ENCODE data around the gene ZNF564. TPM values are rescaled to one million over a fixed set of nuclear protein-coding genes. Genes with fewer than 3 reads are reported as not detected.
"Not testable (repeated sequence)": the region's sequence is repeated elsewhere in the genome, so short reads cannot be mapped to it uniquely, and the experiment has no call there.

ZNF564 gene
- total and polyA plus RNA-seq, 10 of the 15 experiments (the other 5 are each of a cell fraction or from before 2014, with no cell fraction given): 1.5 to 8.9 (median 5.4) TPM

- TF ChIP-seq, protein P1, sequence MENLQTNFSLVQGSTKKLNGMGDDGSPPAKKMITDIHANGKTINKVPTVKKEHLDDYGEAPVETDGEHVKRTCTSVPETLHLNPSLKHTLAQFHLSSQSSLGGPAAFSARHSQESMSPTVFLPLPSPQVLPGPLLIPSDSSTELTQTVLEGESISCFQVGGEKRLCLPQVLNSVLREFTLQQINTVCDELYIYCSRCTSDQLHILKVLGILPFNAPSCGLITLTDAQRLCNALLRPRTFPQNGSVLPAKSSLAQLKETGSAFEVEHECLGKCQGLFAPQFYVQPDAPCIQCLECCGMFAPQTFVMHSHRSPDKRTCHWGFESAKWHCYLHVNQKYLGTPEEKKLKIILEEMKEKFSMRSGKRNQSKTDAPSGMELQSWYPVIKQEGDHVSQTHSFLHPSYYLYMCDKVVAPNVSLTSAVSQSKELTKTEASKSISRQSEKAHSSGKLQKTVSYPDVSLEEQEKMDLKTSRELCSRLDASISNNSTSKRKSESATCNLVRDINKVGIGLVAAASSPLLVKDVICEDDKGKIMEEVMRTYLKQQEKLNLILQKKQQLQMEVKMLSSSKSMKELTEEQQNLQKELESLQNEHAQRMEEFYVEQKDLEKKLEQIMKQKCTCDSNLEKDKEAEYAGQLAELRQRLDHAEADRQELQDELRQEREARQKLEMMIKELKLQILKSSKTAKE (IDR thresholded peaks at IDR 0.05; ENCODE audit: low read depth, poor library complexity, severe bottlenecking): no peak
- TF ChIP-seq PML (IDR thresholded peaks at IDR 0.05; ENCODE audit: low read length): no peak
- TF ChIP-seq TBL1XR1 (IDR thresholded peaks at IDR 0.05; ENCODE audit: low read depth, low read length): no peak
Measured at GRCh38 chr19:12494260-12494860, 56.9 kb downstream of the ZNF564 start (continued).

DNA sequence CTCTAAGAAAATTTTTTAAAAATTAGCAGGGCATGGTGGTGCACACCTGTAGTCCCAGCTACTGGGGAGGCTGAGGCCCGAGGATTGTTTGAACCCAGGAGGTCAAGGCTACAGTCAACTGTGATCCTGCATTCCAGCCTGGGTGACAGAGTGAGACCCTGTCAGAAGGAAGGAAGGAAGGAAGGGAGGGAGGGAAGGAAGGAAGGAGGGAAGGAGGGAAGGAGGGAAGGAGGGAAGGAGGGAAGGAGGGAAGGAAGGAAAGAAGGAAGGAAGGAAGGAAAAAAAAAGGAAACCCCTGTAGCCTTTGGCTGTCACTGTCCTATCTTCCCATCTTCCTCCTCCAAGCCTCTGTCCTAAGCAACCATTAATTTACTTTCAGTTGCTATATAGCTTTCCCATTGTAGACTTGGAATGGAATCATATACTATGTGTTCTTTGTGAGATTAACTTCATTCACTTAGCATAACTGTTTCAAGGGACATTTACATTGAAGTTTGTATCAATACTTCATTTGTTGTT is 65.0 kb downstream of the ZNF564 start:
- ChIA-PET CTCF (interaction anchor here (1.0 kb wide), 1 partner anchor 9 kb away, joined by 4 read pairs; no protein-coding TSS in a partner anchor), POLR2A (interaction anchor here (0.6 to 0.9 kb wide), 4 partner anchors 13 to 1527 kb away, joined by 3 to 7 read pairs (median 4); no protein-coding TSS in a partner anchor)

More for the DNA sequence above, 65.0 kb downstream of the ZNF564 start:
- H3K4me1 ChIP-seq (ENCODE audit: control insufficient read depth, insufficient read depth, low read length); H3K4me3 ChIP-seq; DNase-seq (ENCODE audit: low read depth, low spot score); RAD21 ChIA-PET (ENCODE audit: unreplicated experiment); H3K4me2 ChIP-seq (ENCODE audit: control insufficient read depth, insufficient read depth); in situ Hi-C loops (cut with MboI); SMC1A ChIA-PET (ENCODE audit: uncharacterized antibody, unreplicated experiment); FAIRE-seq; H2AFZ ChIP-seq (ENCODE audit: control insufficient read depth, low read depth, low read length); H3K27ac ChIP-seq (ENCODE audit: control insufficient read depth, insufficient read depth); H3K79me2 ChIP-seq (ENCODE audit: control insufficient read depth, insufficient read depth, low read length); H4K20me1 ChIP-seq (ENCODE audit: control insufficient read depth, insufficient read depth); H3K9me3 ChIP-seq (replicated peaks; ENCODE audit: control insufficient read depth, insufficient read depth, low read length); H3K36me3 ChIP-seq (ENCODE audit: control insufficient read depth in 2 of 2, insufficient read depth in 2 of 2, low read length in 1 of 2); H3K9ac ChIP-seq (ENCODE audit: control insufficient read depth, insufficient read depth, low read length); BruUV-seq (replicated peaks); H3K27me3 ChIP-seq (replicated peaks in 1 of 2; ENCODE audit: control insufficient read depth in 2 of 2, insufficient read depth in 2 of 2, low read length in 1 of 2); ATAC-seq; intact Hi-C loops (cut with micrococcal nuclease; ENCODE audit: unreplicated experiment): not testable (repeated sequence)
- 45% methylated on average over 1 of the region's 1 CpG for WGBS (ENCODE audit: insufficient coverage, insufficient replicate concordance, low lambda C conversion rate, missing lambda C conversion rate)

Data from GM12878 (cell line).